ENCODE measurements around the gene LAMA2.

- TF ChIP-seq EZH2 (IDR thresholded peaks at IDR 0.05; ENCODE audit: insufficient read depth, low read length): no peak
- TF ChIP-seq CTCF (IDR thresholded peaks at IDR 0.05; ENCODE audit: insufficient read depth, low read depth, low read length): no peak
These were observed 2.4 kb downstream of the LAMA2 start for GRCh38 chr6:128885381-128885780.
